HG03342 (cell line): ENCODE measurements around the gene IRF2BP1.
"Not testable (repeated sequence)": the region's sequence is repeated elsewhere in the genome, so short reads cannot be mapped to it uniquely, and the experiment has no call there.

Source experiments
- ATAC-seq: cut with Tn5 transposase; IDR thresholded peaks from one replicate; pipeline ENCODE4 v1.9.1; 2021; ENCODE audit warnings: mild to moderate bottlenecking, moderate library complexity; ENCODE audit not compliant: unreplicated experiment

Gene IRF2BP1

GRCh38 chr19:45882652-45883585, 3.0 kb downstream of the IRF2BP1 start:
- ATAC-seq: no peak

- ATAC-seq: no peak
These were observed 3.9 kb downstream of the IRF2BP1 start for GRCh38 chr19:45881909-45882528.

- no peak for ATAC-seq
These were observed 4.6 kb downstream of the IRF2BP1 start for GRCh38 chr19:45881082-45881908.

- ATAC-seq: no peak
These were observed 6.0 kb downstream of the IRF2BP1 start for GRCh38 chr19:45879971-45880370.

GRCh38 chr19:45879055-45879454, 6.9 kb downstream of the IRF2BP1 start:
- ATAC-seq: no peak

- no peak for ATAC-seq
These were observed 7.7 kb downstream of the IRF2BP1 start for GRCh38 chr19:45878043-45878794.

GRCh38 chr19:45876411-45877197, 9.3 kb downstream of the IRF2BP1 start:
- no peak for ATAC-seq

- no peak for ATAC-seq
These were observed 9.9 kb downstream of the IRF2BP1 start for GRCh38 chr19:45876161-45876410.

- no peak for ATAC-seq
These were observed 11.3 kb downstream of the IRF2BP1 start for GRCh38 chr19:45874620-45874966.

- ATAC-seq: no peak
These were observed 12.6 kb downstream of the IRF2BP1 start for GRCh38 chr19:45873219-45873772.

- ATAC-seq: no peak
These were observed 13.6 kb downstream of the IRF2BP1 start for GRCh38 chr19:45872095-45872919.

GRCh38 chr19:45870798-45871197, 15.1 kb downstream of the IRF2BP1 start:
- ATAC-seq: no peak

GRCh38 chr19:45867241-45867640, 18.7 kb downstream of the IRF2BP1 start:
- not testable (repeated sequence) for ATAC-seq

GRCh38 chr19:45866400-45867176, 19.4 kb downstream of the IRF2BP1 start:
- ATAC-seq: no peak

GRCh38 chr19:45865269-45865948, 20.5 kb downstream of the IRF2BP1 start:
- no peak for ATAC-seq

GRCh38 chr19:45864629-45865082, 21.3 kb downstream of the IRF2BP1 start:
- no peak for ATAC-seq

GRCh38 chr19:45863840-45864628, 21.9 kb downstream of the IRF2BP1 start, which contains the start of gene FOXA3:
Gene FOXA3, plus strand, starts transcription at chr19:45864326. Its CDS starts 131 bp downstream, at chr19:45864457.
- ATAC-seq: no peak
